Activated CD8-positive, alpha-beta memory T cell treated with anti-CD3 and anti-CD28 coated beads for 36 hours (primary cell): ENCODE measurements around the gene SLC13A2. TPM values are rescaled to one million over a fixed set of nuclear protein-coding genes. Genes with fewer than 3 reads are reported as not detected.

Source experiments
- CTCF ChIA-PET: fragments of 350-600 bp; sonication (Branson Sonifier 250); formaldehyde crosslinking; loops from one replicate; lab custom pipeline; 2021; ENCODE audit warnings: antibody characterized with exemption; lab: Charles Lee
- POLR2A ChIA-PET: fragments of 350-600 bp; sonication (Branson Sonifier 250); formaldehyde crosslinking; loops from one replicate; lab custom pipeline; 2021; ENCODE audit warnings: antibody characterized with exemption; lab: Charles Lee
- total RNA-seq, 2 experiments: library from RNA; stranded (reverse); gene quantifications; one replicate each; pipeline ENCODE4 v1.2.3, GENCODE V29; 2021

The SLC13A2 gene
- total RNA-seq, 2 experiments from 2014 or later: not detected

GRCh38 chr17:28468781-28469180 is 4.7 kb upstream of the SLC13A2 start:
- CTCF ChIA-PET: no interaction called here
- POLR2A ChIA-PET: interaction anchor here (0.6 kb wide), 2 partner anchors 84 to 126 kb away, joined by 3 to 4 read pairs; no protein-coding TSS in a partner anchor

- CTCF ChIA-PET: no interaction called here
Observed at GRCh38 chr17:28469376-28469775, 4.1 kb upstream of the SLC13A2 start.

GRCh38 chr17:28470266-28470913 is 3.1 kb upstream of the SLC13A2 start:
- CTCF ChIA-PET: no interaction called here
- POLR2A ChIA-PET: no interaction called here

More at GRCh38 chr17:28469376-28469775, 4.1 kb upstream of the SLC13A2 start:
- POLR2A ChIA-PET: interaction anchor here (0.6 kb wide), 2 partner anchors 85 to 125 kb away, joined by 3 to 4 read pairs; no protein-coding TSS in a partner anchor

DNA sequence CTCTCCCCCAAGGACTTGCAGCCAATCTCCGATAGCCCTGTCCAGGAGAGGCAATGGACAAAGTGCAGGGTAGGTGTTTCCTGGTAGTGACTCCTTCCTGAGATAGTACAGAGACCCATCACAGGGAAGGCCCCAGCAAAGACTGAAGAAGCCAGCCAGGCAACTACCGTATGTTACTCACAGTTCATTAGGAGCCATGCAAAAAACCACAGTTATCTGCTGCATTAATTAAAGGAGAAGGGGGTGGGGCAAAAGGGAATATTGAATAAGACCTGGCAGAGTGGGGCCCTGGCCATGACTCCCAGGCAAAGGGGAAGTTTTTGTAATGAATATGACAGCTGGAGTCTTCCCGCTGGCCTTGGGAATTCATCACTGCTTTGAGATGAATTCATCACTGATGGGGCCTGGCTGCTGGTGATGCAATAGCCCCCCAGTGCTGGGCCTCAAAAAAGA is 2.5 kb upstream of the SLC13A2 start:
- ChIA-PET CTCF (no interaction called here), POLR2A (interaction anchor here (0.6 kb wide), 1 partner anchor 77 kb away, joined by 6 read pairs; no protein-coding TSS in a partner anchor)

- CTCF ChIA-PET: no interaction called here
- POLR2A ChIA-PET: interaction anchor here (0.6 kb wide), 1 partner anchor 78 kb away, joined by 6 read pairs; no protein-coding TSS in a partner anchor
Observed at GRCh38 chr17:28471531-28472342, 1.7 kb upstream of the SLC13A2 start.

DNA sequence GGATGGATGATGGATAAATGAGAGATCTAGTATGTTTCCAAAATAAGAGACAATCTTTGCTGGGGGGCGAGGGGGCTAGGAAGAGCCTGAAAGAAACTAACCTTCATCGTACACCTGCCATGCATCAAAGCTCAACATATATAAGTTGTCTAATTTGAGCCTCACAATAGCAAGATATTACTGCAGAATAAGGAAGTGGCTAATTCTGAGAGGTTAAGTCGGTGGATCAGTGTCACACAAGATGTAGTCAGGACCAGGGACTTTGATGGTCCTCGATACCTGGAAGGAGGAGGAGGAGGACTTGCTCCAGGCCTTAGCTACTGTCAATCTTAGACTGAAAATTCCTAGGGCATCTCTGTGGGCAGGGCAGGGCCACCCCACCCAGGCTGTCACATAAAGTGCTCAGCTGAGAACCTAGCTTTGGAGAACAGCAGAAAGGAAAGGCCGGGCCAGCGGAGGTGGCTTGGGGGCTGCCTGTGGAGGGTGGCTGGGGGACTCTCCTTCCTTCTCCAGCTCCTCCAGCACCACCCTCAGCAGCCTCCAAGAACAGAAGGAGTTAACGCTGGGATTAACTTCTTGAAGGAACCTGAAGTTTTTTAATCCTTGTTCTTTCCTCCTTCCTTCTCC is 460 bp upstream of the SLC13A2 start:
- CTCF ChIA-PET: no interaction called here

DNA sequence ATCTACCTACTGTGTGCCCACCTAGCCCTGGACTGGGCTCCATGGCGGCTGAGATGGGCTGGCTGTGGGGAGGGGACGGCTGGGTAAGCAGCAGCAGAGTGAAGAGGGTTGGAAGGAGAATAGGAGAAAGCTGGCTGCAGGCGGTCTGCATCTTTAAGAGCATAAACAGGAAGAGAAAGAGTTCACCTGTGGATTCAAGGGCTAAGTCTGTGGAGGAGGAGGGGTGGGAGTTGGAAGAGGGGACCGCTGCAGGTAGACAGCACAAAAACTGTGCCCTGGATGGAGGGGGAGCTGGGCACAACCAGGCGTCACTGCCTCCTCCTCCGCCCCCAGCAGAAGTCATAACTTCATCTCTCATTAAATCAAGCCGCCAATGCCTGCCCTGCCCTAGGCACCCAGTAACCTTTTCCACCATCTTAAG is 677 bp downstream of the SLC13A2 start:
- POLR2A ChIA-PET: no interaction called here
- CTCF ChIA-PET: no interaction called here

More for the DNA sequence above, 460 bp upstream of the SLC13A2 start:
- POLR2A ChIA-PET: no interaction called here

GRCh38 chr17:28475151-28475900 is 1.9 kb downstream of the SLC13A2 start:
- POLR2A ChIA-PET: no interaction called here
- CTCF ChIA-PET: no interaction called here

GRCh38 chr17:28476076-28476865 is 2.8 kb downstream of the SLC13A2 start:
- ChIA-PET CTCF (no interaction called here), POLR2A (no interaction called here)

GRCh38 chr17:28477928-28478327 is 4.5 kb downstream of the SLC13A2 start:
- ChIA-PET CTCF (no interaction called here), POLR2A (no interaction called here)

DNA sequence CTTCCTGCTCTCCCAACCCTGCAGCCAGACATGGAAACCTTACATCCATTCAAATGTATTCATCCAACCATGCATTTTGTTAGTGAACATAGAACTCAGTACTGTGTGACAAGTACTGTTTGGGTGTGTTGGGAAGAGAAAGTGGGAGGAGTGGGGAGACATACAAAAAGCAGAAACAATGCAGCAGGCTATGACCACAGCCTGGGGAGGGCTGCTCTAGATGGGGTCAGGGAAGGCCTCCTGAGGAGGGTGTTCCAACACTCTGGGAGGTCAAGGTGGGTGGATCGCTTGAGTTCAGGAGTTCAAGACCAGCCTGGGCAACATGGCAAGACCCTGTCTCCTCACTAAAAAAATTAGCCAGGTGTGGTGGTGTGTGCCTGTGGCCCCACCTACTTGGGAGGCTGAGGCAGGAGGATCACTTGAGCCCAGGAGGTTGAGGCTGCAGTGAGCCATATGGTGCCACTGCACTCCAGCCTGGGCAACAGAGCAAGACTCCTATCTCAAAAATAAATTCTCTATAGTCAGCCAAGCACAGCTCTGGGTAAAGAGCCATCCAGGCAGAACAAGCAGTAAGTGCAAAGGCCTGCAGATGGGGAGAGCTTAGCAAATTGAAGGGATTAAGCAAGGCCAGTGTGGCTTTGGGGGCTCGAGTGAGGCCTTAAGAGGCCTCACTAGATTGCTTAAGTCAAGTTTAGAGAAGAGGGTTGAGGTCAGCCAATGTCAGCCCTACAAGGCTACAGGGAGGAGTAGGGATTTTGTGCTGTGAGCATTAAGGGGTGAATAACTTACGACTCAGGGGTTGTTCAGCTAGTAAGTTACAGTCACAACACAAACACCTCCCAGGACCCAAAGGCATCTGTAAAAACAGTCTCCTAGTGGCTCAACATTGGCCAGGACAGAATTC is 5.5 kb downstream of the SLC13A2 start:
- CTCF ChIA-PET: no interaction called here
- POLR2A ChIA-PET: no interaction called here

DNA sequence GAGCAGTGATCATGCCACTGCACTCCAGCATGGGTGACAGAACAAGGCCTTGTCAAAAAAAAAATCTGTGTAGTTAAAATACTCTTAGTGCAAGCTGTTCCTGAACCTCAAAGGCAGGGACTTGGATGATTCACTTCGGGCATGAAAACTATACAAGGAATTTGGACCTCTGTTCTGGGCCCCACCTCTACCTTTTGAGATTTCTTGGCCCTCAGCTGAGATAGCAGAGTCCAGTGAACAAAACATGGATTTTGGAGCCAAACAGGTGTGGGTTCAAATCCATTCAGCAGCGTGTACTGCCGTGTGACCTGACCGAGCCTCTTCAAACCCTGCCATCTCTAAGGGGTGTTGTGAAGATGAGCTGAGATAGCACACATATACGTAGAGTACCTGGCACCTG is 6.8 kb downstream of the SLC13A2 start:
- ChIA-PET POLR2A (no interaction called here), CTCF (no interaction called here)

DNA sequence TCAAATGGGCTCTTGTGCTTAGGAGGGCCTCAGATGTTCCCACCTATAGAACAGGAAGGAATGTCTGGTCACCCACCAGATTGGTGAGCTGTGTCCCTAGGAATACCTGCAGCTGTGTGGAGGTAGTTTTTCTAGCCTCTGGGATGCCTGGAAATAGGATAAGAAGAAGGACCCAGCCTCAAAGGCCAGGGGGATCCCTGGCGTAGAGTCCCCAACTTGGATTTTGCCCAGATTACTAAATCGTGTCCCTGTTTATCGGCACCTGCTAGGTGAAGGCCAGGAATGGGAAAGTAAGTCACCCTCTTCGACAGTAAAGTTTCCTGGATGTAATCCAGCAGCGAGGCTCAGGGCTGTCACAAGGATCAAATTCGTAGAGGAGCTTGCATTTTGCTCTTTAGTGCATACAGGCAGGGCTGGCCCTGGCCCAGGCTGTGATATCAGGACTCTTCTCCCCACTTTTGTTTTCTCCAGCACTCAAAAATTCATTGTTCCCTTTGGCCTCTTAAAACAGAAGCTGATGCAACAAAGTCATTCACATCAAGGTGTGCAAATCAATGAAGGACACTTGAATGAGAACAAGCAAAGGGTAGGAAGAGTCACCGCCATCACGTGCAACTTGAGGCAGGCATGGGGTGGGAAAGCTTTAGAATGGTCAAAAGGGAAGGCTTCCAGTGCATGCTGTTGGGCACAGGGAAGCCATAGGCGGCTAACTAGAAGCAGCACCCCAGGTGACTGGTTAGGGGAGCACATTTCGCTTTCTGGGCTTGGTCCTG is 7.5 kb downstream of the SLC13A2 start:
- ChIA-PET POLR2A (no interaction called here), CTCF (no interaction called here)

- ChIA-PET POLR2A (no interaction called here), CTCF (no interaction called here)
Observed at GRCh38 chr17:28482551-28483199, 9.2 kb downstream of the SLC13A2 start.

GRCh38 chr17:28484296-28484695 is 10.9 kb downstream of the SLC13A2 start:
- CTCF ChIA-PET: interaction anchor here (0.8 kb wide), 1 partner anchor 11 kb away, joined by 3 read pairs; no protein-coding TSS in a partner anchor
- POLR2A ChIA-PET: no interaction called here

GRCh38 chr17:28485049-28485448 is 11.6 kb downstream of the SLC13A2 start:
- POLR2A ChIA-PET: no interaction called here
- CTCF ChIA-PET: no interaction called here
